Measurements from ENCODE around the gene PCSK2.

Gene PCSK2

GRCh38 chr20:17406051-17406590 is 179.3 kb downstream of the PCSK2 start:
- TF ChIP-seq CTCF (IDR thresholded peaks at IDR 0.05; ENCODE audit: control extremely low read depth, extremely low read depth, low read depth, missing control alignments), result no peak
- ChIA-PET CTCF (no interaction called here), POLR2A (no interaction called here)
- no peak for DNase-seq (ENCODE audit: extremely low spot score)

DNA sequence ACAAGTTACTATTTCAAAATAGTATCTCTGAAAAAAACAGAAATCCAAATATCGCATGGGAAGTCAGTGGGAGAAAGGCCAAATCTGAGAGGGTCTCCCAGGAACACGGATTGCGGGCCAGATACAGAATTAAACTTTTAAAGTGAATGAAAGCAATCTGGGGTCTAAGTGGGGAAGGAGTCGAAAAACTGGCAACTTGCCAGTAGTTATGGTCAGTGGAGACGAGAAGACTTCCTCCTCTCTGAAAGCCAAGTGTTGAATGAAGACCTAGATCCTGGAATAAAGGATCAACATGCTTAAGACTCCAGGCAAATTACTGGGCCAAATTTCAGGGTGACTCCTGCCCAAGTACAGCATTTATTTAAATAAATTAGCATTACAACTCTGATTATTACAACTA is 180.7 kb downstream of the PCSK2 start:
- ChIA-PET POLR2A (no interaction called here), CTCF (interaction anchor here (0.9 kb wide), 1 partner anchor 24 kb away, joined by 3 read pairs; no protein-coding TSS in a partner anchor)
- DNase-seq (ENCODE audit: extremely low spot score), result no peak
- TF ChIP-seq CTCF (IDR thresholded peaks at IDR 0.05; ENCODE audit: control extremely low read depth, extremely low read depth, low read depth, missing control alignments), result no peak

DNA sequence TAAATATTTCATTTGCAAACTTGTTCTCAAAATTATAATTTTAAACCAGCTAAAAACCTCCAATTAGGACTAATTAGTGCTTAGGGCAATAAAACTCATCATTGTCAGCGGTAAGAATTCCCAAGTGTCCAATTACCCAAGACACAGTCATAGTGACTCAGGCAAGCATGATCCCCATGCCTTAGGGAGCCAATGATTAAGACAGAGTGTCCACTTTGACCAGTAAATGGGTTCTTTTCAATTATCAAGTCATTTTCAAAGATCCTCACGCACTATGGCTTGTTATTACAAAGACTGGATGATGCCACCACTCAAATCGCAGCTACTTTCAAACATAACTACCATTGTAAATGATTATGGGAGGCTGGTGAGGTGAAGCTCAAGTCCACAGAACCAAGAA is 190.4 kb downstream of the PCSK2 start:
- DNase-seq (ENCODE audit: extremely low spot score), result no peak
- POLR2A ChIA-PET, result no interaction called here
- CTCF ChIA-PET, result interaction anchor here (0.8 to 1.3 kb wide), 3 partner anchors 14 to 614 kb away, joined by 3 to 5 read pairs (median 3); no protein-coding TSS in a partner anchor
- no peak for TF ChIP-seq CTCF (IDR thresholded peaks at IDR 0.05; ENCODE audit: control extremely low read depth, extremely low read depth, low read depth, missing control alignments)

DNA sequence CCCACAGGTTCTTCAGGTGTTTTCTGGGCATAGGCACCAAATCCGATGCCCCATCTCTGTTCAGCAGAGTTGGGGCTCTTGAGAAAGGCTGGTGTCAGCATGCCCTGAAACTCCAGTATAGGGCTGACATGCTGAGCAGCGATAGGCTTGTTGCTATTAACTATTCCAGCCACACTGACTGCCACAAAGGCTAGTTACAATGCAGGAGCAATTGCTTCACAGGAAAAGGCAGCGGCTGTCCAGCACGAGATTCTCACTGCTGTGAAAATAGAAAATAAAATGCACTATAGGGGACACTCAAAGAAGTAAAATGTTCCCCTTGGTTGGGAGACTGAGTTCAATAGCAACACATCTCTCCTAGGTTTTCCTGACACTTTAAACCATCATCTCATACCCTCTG is 191.9 kb downstream of the PCSK2 start:
- POLR2A ChIA-PET, result no interaction called here
- DNase-seq (ENCODE audit: extremely low spot score), result no peak

DNA sequence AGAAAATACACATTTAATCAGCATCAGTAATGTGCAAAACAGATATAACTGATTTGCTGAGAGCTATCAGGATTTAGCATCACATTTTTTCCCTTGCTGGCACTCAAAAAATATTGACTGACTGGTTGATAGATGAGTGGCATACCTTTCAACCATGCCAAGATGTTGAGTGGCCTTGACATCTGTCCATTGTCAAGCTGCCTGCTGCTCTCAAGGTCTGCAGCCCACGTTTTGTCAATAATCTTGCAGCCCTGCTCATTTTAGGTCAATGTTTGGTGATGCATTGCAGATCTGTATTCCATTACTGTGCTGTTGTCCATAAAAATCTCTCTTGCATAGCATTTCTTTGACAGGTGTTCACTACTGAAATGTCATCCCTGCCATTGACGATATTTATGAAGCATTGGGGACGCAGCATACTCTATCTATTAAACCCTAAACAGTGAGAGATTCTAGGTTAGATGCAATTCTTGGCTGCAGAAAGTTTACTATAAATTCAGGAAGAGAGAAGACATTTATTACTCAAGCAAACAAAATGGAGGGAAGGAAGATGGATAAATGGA is 192.7 kb downstream of the PCSK2 start:
- DNase-seq (ENCODE audit: extremely low spot score), result no peak
- CTCF ChIA-PET, result interaction anchor here (1.4 to 4.4 kb wide), 3 partner anchors 8 to 598 kb away, joined by 3 to 25 read pairs (median 9); no protein-coding TSS in a partner anchor
- TF ChIP-seq CTCF (IDR thresholded peaks at IDR 0.05; ENCODE audit: control extremely low read depth, extremely low read depth, low read depth, missing control alignments), result no peak
- POLR2A ChIA-PET, result no interaction called here

More for the DNA sequence above, 191.9 kb downstream of the PCSK2 start:
- TF ChIP-seq CTCF (IDR thresholded peaks at IDR 0.05; ENCODE audit: control extremely low read depth, extremely low read depth, low read depth, missing control alignments), result no peak
- CTCF ChIA-PET, result interaction anchor here (1.3 kb wide), 1 partner anchor 12 kb away, joined by 5 read pairs; no protein-coding TSS in a partner anchor

DNA sequence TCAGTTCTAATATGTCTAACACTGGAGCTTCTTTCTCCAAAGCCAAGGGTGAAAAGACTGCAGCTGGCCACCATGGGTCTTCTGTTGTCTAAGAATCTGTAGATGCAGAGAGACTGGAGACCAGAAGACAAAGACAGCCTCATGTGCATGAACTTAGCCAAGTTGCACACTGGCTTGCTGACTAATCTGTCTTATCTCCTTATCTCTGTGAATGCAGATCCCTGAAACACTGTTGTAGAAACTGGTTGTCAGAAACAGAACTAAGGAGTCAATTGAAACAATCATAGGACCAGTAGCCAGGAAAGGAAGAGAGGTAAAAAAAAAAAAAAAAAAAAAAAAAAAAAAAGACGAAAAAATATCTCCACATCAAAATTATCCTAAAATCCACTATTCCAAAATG is 194.7 kb downstream of the PCSK2 start:
- ChIA-PET POLR2A (no interaction called here), CTCF (interaction anchor here (1.3 to 4.4 kb wide), 3 partner anchors 10 to 18 kb away, joined by 4 to 25 read pairs (median 9); no protein-coding TSS in a partner anchor)
- no peak for TF ChIP-seq CTCF (IDR thresholded peaks at IDR 0.05; ENCODE audit: control extremely low read depth, extremely low read depth, low read depth, missing control alignments)
- no peak for DNase-seq (ENCODE audit: extremely low spot score)

All from GM10248 (cell line).